ENCODE results near the gene ANXA6.

The ANXA6 gene

DNA sequence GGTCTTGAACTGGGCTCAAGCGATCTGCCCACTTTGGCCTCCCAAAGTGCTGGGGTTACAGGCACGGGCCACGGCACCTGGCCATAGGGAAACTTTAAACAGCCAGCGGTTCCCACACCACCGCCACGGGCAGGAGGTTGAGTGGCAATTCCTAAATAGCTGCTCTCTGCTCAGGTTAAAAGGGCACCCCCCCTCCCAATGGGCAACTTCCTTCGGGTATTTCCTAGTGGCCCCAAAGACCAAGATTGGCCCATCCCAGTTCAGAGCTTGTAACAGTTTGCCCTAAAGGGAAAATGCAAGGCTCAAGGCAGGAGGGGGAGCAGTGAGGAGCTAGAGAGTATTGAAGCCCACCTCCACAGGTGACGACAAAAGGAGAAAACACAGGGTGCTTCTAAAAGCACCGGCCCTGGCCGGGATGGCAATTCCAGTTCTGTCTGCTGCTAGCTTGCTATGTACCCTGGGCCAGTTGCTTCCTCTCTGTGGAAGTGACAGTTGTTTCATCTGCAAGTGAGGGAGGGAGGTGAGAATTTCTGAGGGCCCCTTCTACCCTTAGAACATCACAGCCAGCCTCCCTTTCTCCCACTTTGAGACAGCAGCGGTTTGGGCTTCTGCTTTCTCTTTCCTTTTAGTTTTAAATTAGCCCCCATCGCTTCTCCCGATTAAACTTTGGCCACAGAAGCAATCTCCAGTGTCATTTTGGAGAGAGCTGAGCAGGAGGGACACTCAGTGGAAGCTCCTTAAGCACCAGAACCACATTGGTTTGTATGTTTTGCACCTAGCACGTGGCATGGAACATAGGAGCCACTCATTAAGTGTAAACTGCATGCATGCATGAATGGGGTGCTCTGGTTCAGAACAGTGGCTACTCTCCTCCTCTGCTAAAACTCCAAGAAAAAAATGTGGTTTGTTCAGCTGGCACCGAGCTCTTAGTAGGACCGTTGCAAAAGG lies 59.5 kb downstream of the ANXA6 start (continued):
- TF ChIP-seq ARNTL (CRISPR knock-in tag; IDR thresholded peaks at IDR 0.05; ENCODE audit: borderline replicate concordance, low read depth) (no peak), RARB (CRISPR knock-in tag; IDR thresholded peaks at IDR 0.05) (no peak)
- TF ChIP-seq, protein P1, sequence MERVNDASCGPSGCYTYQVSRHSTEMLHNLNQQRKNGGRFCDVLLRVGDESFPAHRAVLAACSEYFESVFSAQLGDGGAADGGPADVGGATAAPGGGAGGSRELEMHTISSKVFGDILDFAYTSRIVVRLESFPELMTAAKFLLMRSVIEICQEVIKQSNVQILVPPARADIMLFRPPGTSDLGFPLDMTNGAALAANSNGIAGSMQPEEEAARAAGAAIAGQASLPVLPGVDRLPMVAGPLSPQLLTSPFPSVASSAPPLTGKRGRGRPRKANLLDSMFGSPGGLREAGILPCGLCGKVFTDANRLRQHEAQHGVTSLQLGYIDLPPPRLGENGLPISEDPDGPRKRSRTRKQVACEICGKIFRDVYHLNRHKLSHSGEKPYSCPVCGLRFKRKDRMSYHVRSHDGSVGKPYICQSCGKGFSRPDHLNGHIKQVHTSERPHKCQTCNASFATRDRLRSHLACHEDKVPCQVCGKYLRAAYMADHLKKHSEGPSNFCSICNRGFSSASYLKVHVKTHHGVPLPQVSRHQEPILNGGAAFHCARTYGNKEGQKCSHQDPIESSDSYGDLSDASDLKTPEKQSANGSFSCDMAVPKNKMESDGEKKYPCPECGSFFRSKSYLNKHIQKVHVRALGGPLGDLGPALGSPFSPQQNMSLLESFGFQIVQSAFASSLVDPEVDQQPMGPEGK (CRISPR knock-in tag; IDR thresholded peaks at IDR 0.05; ENCODE audit: borderline replicate concordance), result no peak

DNA sequence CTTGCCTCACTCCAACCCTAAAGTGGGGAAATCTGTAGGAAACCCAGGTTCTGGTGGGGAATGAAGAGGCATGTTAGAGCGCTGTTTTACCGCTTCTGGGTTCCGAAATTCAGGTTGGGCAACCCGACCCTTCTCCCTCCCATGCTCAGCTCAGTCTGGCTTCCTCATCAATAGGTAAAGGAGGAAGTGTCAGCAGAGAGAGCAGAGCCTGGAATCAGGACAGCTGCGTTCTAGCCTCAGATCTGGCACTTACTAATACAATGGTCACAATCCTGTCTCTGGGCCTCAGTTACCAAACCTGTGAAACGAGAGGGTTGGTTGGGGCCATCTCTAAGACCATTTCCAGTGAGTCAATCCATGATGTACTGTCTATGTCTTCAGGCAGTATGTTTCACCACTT lies 60.5 kb downstream of the ANXA6 start:
- no peak for TF ChIP-seq GLIS3 (CRISPR knock-in tag; IDR thresholded peaks at IDR 0.05)
- TF ChIP-seq SNAI2 (CRISPR knock-in tag; IDR thresholded peaks at IDR 0.05), result no peak
- no peak for TF ChIP-seq ZC3H10 (CRISPR knock-in tag; IDR thresholded peaks at IDR 0.05)
- no peak for TF ChIP-seq ZNF8 (CRISPR knock-in tag; IDR thresholded peaks at IDR 0.05)
- TF ChIP-seq ZFP30 (CRISPR knock-in tag; IDR thresholded peaks at IDR 0.05), result no peak
- TF ChIP-seq ESRRG (CRISPR knock-in tag; IDR thresholded peaks at IDR 0.05), result no peak
- no peak for TF ChIP-seq ZNF70 (CRISPR knock-in tag; IDR thresholded peaks at IDR 0.05)
- no peak for TF ChIP-seq OSR1 (CRISPR knock-in tag; IDR thresholded peaks at IDR 0.05)
- no peak for ATAC-seq

DNA sequence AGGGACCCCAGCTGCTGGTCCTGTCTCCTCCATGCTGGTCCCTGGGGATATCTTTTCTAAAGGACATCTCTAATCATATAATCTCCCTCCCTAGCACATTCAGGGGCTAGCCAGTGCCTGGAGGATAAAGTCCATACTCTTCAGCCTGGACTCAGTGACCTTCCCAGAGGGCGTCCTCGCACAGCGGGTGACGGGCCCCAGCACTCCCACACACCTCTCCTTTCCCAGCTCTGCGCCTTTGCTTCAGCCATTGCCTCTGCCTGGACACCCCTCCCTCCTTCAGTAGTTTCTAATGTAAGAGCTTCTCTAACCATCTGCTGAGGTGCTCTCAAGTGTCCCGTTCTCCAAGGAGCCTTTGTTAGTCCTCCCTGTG lies 61.6 kb downstream of the ANXA6 start:
- ATAC-seq, result no peak

More for the DNA sequence above, 61.6 kb downstream of the ANXA6 start:
- TF ChIP-seq, protein P2, sequence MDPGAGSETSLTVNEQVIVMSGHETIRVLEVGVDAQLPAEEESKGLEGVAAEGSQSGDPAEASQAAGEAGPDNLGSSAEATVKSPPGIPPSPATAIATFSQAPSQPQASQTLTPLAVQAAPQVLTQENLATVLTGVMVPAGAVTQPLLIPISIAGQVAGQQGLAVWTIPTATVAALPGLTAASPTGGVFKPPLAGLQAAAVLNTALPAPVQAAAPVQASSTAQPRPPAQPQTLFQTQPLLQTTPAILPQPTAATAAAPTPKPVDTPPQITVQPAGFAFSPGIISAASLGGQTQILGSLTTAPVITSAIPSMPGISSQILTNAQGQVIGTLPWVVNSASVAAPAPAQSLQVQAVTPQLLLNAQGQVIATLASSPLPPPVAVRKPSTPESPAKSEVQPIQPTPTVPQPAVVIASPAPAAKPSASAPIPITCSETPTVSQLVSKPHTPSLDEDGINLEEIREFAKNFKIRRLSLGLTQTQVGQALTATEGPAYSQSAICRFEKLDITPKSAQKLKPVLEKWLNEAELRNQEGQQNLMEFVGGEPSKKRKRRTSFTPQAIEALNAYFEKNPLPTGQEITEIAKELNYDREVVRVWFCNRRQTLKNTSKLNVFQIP (CRISPR knock-in tag; IDR thresholded peaks at IDR 0.05; ENCODE audit: borderline replicate concordance, low read depth), result no peak
- TF ChIP-seq OSR1 (CRISPR knock-in tag; IDR thresholded peaks at IDR 0.05), result no peak
- no peak for TF ChIP-seq ZNF70 (CRISPR knock-in tag; IDR thresholded peaks at IDR 0.05)
- no peak for TF ChIP-seq ISL1 (CRISPR knock-in tag; IDR thresholded peaks at IDR 0.05)
- no peak for TF ChIP-seq PPARA (CRISPR knock-in tag; IDR thresholded peaks at IDR 0.05; ENCODE audit: borderline replicate concordance)
- TF ChIP-seq, protein P3, sequence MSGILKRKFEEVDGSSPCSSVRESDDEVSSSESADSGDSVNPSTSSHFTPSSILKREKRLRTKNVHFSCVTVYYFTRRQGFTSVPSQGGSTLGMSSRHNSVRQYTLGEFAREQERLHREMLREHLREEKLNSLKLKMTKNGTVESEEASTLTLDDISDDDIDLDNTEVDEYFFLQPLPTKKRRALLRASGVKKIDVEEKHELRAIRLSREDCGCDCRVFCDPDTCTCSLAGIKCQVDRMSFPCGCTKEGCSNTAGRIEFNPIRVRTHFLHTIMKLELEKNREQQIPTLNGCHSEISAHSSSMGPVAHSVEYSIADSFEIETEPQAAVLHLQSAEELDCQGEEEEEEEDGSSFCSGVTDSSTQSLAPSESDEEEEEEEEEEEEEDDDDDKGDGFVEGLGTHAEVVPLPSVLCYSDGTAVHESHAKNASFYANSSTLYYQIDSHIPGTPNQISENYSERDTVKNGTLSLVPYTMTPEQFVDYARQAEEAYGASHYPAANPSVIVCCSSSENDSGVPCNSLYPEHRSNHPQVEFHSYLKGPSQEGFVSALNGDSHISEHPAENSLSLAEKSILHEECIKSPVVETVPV (CRISPR knock-in tag; IDR thresholded peaks at IDR 0.05), result no peak
- TF ChIP-seq SNAI2 (CRISPR knock-in tag; IDR thresholded peaks at IDR 0.05), result no peak
- no peak for TF ChIP-seq BACH2 (CRISPR knock-in tag; IDR thresholded peaks at IDR 0.05; ENCODE audit: borderline replicate concordance)
- no peak for TF ChIP-seq ESRRG (CRISPR knock-in tag; IDR thresholded peaks at IDR 0.05)
- TF ChIP-seq ZFP30 (CRISPR knock-in tag; IDR thresholded peaks at IDR 0.05), result no peak
- TF ChIP-seq, protein P4, sequence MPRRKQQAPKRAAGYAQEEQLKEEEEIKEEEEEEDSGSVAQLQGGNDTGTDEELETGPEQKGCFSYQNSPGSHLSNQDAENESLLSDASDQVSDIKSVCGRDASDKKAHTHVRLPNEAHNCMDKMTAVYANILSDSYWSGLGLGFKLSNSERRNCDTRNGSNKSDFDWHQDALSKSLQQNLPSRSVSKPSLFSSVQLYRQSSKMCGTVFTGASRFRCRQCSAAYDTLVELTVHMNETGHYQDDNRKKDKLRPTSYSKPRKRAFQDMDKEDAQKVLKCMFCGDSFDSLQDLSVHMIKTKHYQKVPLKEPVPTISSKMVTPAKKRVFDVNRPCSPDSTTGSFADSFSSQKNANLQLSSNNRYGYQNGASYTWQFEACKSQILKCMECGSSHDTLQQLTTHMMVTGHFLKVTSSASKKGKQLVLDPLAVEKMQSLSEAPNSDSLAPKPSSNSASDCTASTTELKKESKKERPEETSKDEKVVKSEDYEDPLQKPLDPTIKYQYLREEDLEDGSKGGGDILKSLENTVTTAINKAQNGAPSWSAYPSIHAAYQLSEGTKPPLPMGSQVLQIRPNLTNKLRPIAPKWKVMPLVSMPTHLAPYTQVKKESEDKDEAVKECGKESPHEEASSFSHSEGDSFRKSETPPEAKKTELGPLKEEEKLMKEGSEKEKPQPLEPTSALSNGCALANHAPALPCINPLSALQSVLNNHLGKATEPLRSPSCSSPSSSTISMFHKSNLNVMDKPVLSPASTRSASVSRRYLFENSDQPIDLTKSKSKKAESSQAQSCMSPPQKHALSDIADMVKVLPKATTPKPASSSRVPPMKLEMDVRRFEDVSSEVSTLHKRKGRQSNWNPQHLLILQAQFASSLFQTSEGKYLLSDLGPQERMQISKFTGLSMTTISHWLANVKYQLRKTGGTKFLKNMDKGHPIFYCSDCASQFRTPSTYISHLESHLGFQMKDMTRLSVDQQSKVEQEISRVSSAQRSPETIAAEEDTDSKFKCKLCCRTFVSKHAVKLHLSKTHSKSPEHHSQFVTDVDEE (CRISPR knock-in tag; IDR thresholded peaks at IDR 0.05), result no peak
- TF ChIP-seq CSDC2 (CRISPR knock-in tag; IDR thresholded peaks at IDR 0.05), result no peak
- TF ChIP-seq GLIS3 (CRISPR knock-in tag; IDR thresholded peaks at IDR 0.05), result no peak
- TF ChIP-seq RARB (CRISPR knock-in tag; IDR thresholded peaks at IDR 0.05), result no peak

Data from SK-N-SH treated with all-trans-retinoic acid at 6 μM for 48 hours (cell line).